ENCODE measurements around the gene PGF.
A peak's percentile ranks its signal among the peaks of the same experiment; 100 is the strongest.

The PGF gene

GRCh38 chr14:74919421-74920165 is 35.8 kb downstream of the PGF start:
- no peak for DNase-seq (ENCODE audit: low read depth in 2 of 2)

- no peak for DNase-seq (ENCODE audit: low read depth in 2 of 2)
These were observed 37.0 kb downstream of the PGF start for GRCh38 chr14:74918380-74918779.

GRCh38 chr14:74917646-74918081 is 37.7 kb downstream of the PGF start:
- no peak for DNase-seq (ENCODE audit: low read depth in 2 of 2)

- no peak for DNase-seq (ENCODE audit: low read depth in 2 of 2)
These were observed 38.2 kb downstream of the PGF start for GRCh38 chr14:74917178-74917543.

GRCh38 chr14:74915826-74916225 is 39.6 kb downstream of the PGF start:
- DNase-seq (ENCODE audit: low read depth in 2 of 2) = no peak

- no peak for DNase-seq (ENCODE audit: low read depth in 2 of 2)
These were observed 40.0 kb downstream of the PGF start for GRCh38 chr14:74915426-74915825.

- no peak for DNase-seq (ENCODE audit: low read depth in 2 of 2)
These were observed 41.3 kb downstream of the PGF start for GRCh38 chr14:74913986-74914573.

GRCh38 chr14:74913393-74913910 is 41.9 kb downstream of the PGF start:
- DNase-seq (ENCODE audit: low read depth in 2 of 2) = no peak

GRCh38 chr14:74912801-74913200 is 42.6 kb downstream of the PGF start:
- DNase-seq (ENCODE audit: low read depth in 2 of 2) = no peak

- DNase-seq (ENCODE audit: low read depth in 2 of 2) = no peak
These were observed 43.3 kb downstream of the PGF start for GRCh38 chr14:74912111-74912510.

GRCh38 chr14:74911704-74912103 is 43.7 kb downstream of the PGF start:
- no peak for DNase-seq (ENCODE audit: low read depth in 2 of 2)

GRCh38 chr14:74911221-74911620 is 44.2 kb downstream of the PGF start:
- no peak for DNase-seq (ENCODE audit: low read depth in 2 of 2)

- DNase-seq (ENCODE audit: low read depth in 2 of 2) = no peak
These were observed 44.8 kb downstream of the PGF start for GRCh38 chr14:74910556-74910955.

GRCh38 chr14:74909911-74910310 is 45.5 kb downstream of the PGF start:
- no peak for DNase-seq (ENCODE audit: low read depth in 2 of 2)

GRCh38 chr14:74909501-74909900 is 45.9 kb downstream of the PGF start:
- no peak for DNase-seq (ENCODE audit: low read depth in 2 of 2)

GRCh38 chr14:74908861-74909341 is 46.5 kb downstream of the PGF start:
- DNase-seq (ENCODE audit: low read depth in 2 of 2) = no peak

- DNase-seq (ENCODE audit: low read depth in 2 of 2) = no peak
These were observed 47.7 kb downstream of the PGF start for GRCh38 chr14:74907744-74908143.

GRCh38 chr14:74906925-74907521 is 48.4 kb downstream of the PGF start:
- DNase-seq (ENCODE audit: low read depth in 2 of 2) = no peak

- peak; percentile 70 to 76 for DNase-seq (ENCODE audit: low read depth in 2 of 2)
These were observed 49.7 kb downstream of the PGF start for GRCh38 chr14:74905595-74906142.

GRCh38 chr14:74904635-74905503 is 50.5 kb downstream of the PGF start:
- no peak for DNase-seq (ENCODE audit: low read depth in 2 of 2)

- no peak for DNase-seq (ENCODE audit: low read depth in 2 of 2)
These were observed 52.3 kb downstream of the PGF start for GRCh38 chr14:74902941-74903705.
